ENCODE measurements around the gene SLAMF8.

GRCh38 chr1:159879136-159879535 lies 52.5 kb downstream of the SLAMF8 start:
- TF ChIP-seq CTCF (IDR thresholded peaks at IDR 0.05 in 8 of 11, conservative IDR thresholded peaks at IDR 0.05 in 3 of 11) (no peak), POLR2A (IDR thresholded peaks at IDR 0.05) (no peak), POLR2AphosphoS5 (IDR thresholded peaks at IDR 0.05) (no peak)
